HG03175 (cell line): ENCODE results near the gene CLMN.

ENCODE experiments used
- ATAC-seq: cut with Tn5 transposase; IDR thresholded peaks from one replicate; pipeline ENCODE4 v1.9.1; 2021; ENCODE audit warnings: mild to moderate bottlenecking, moderate library complexity; ENCODE audit not compliant: unreplicated experiment

Gene CLMN

DNA sequence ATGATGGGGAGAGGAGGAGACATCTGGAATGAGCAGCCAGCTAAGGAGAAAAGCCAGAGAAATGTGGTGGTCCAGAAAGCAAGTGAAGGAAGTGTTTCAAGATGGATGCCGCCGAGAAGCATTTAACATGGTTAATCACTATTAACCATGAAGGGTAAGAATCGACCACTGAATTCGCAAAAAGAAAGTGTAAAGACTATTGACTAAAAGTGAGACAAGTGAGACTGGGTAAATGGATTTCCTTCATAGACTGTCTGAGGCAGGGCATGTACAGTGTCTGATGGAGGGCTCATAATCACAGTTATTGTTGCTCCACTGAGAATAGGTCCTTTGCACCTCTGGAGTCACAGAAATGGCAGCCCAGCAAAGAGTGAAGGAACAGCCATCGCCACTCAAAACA lies 25.3 kb upstream of the CLMN start:
- no peak for ATAC-seq

- no peak for ATAC-seq
Measured at GRCh38 chr14:95344536-95344935, 24.8 kb upstream of the CLMN start.

DNA sequence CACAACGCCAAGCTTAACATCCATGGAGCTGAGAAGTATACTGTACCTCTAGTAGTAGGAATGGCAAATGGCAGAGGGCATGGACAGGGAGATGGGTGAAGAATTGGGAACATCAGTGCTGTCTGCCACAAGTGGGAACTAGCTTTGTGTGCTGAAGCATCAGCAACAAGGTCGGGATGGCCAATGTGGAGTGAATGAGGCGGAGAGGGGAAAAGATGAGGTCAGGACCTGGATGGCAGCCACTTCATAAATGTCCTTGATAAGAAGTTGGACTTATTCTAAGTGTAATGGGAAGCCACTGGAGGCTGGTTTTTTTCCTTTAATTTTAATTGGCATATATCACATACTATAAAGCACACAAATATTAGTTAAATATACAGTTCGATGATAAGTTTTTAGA lies 21.9 kb upstream of the CLMN start:
- ATAC-seq = no peak

DNA sequence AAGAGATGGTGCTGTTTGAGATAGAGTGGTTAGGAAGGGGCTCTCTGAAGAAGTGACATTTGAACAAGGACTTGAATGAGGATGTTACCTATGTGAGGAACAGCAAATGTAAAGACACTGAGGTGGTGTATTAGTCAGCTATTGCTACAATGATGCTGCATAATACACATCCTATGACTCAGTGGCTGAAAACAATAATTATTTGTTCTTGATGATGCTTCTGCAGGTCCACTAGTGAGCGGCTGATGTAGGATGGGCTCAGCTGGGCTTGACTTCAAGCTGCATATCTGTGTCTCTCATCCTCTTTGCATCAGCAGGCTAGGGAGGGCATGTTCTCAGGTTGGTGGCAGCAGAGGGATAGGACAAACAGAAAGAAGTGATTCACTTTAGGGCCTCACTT lies 21.4 kb upstream of the CLMN start:
- no peak for ATAC-seq

- ATAC-seq = no peak
Measured at GRCh38 chr14:95340201-95340697, 20.5 kb upstream of the CLMN start.

- ATAC-seq = no peak
Measured at GRCh38 chr14:95339301-95339865, 19.7 kb upstream of the CLMN start.

- no peak for ATAC-seq
Measured at GRCh38 chr14:95338436-95338835, 18.7 kb upstream of the CLMN start.

DNA sequence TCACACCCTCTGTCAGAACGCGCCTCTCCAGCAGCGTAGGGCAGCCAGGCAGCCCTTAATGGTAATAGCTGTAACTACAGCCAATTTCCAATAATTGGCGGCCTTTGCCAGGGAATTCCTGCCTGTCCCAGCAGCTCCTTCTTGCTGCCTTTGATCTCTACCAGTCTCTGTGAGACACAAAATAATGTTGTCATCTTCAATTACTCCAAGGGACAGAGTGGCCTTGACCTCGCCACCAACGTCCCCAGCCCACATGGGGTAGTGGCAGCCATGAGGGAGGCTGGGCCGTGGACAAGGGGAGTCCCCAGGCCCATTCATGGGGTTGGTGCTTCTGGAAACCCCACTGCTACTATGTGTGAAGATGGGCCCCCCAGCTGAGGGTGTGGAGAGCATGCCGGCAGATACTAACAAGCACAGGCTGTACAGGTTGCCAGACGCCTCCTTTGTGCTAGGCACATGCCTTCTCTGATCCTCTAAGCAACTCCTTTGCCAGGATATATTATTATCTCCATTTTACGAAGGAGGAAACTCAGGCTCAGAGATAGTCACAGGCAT lies 17.4 kb upstream of the CLMN start:
- ATAC-seq = no peak

- no peak for ATAC-seq
Measured at GRCh38 chr14:95336192-95336760, 16.6 kb upstream of the CLMN start.

DNA sequence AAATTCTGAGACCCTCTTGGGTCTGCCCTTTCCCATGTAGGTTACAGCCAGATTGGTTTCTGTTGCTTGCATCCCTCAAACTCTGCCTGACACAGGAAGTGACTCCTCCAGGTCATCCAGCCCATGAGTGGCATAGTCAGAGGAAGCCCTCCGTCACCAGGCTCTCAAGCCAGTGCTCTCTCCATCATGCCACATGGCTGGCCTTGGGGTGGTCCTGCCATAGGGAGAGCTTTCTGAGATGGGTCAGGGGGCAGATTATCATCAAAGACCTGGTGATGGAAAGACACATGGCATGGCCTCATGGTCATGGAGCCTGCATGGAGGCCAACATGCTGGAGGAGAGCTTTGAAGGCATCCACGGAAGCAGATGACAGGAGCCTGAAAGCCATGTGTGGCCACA lies 15.4 kb upstream of the CLMN start:
- ATAC-seq = no peak

- ATAC-seq = no peak
Measured at GRCh38 chr14:95334044-95334443, 14.3 kb upstream of the CLMN start.

DNA sequence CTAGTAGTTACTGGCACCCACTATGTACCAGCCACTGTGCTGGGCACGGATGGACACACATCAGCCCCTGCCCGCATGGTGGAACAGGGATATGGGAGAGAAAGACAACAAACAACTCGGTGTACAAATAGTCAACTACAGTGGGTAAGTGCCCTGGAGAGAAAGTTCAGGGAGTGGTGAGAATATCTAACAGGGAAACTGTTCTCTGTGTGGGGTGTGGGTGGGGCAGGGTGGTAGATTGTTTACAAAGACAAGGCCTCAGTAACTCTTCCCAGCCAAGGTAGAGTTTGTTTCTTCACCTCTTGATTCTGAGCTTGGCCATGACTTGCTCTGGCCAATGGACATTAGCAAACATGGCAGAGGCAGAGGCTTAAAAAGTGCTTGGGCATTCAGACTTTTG lies 12.9 kb upstream of the CLMN start:
- no peak for ATAC-seq

DNA sequence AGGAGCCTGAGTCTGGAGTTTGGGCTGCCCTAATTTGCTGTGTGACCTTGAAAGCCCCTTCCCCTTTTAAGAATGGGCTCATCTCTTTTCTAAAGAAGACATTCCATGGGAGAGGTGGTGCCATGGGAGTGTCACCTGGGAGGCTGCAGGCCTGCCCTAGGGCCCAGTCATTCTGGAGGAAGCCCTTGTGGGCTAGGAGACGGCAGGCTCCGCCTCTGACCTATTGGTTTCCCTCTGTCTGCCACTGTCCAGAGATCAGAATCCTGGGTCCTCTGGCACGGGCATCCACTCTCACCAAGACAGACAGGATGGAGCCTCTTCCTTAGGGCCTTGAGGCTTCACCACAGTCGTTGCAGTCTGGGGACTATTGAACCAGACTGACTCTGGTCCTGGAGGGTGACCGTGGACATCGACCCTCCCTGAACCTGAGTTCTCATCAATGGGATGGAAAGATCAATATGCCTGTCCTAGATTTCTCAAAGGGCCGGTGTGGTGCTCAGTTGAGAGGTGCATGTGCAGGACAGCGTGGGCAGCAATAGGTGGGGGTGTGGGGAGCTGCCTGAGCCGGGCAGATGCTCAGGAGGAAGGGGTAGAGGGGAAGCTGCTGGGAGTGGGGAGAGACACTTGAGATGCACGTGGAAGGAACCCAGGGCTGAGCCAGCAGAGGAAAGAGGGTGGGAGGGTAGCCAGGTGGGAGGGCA lies 12.2 kb upstream of the CLMN start:
- no peak for ATAC-seq

GRCh38 chr14:95330591-95331370 lies 11.1 kb upstream of the CLMN start:
- ATAC-seq = no peak

DNA sequence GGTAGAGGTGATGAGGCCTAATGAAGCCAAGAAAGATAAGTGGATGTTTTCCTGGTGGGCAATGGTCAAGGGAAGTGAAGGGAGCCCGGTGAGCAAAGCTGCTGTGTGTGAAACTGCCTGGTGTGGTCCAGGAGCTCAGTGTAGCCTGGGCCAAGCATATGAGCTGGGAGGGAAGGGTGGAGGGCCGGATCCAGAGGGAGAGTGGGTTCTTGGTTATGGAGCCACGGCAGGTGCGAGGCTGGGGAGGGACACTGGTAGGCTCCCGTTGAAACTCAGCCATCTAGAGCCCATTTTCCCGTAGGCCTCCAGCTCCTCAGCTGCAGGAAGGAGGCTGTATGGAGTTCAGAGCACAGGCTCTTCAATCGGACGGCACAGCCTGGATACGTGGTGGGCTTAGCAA lies 10.2 kb upstream of the CLMN start:
- no peak for ATAC-seq

DNA sequence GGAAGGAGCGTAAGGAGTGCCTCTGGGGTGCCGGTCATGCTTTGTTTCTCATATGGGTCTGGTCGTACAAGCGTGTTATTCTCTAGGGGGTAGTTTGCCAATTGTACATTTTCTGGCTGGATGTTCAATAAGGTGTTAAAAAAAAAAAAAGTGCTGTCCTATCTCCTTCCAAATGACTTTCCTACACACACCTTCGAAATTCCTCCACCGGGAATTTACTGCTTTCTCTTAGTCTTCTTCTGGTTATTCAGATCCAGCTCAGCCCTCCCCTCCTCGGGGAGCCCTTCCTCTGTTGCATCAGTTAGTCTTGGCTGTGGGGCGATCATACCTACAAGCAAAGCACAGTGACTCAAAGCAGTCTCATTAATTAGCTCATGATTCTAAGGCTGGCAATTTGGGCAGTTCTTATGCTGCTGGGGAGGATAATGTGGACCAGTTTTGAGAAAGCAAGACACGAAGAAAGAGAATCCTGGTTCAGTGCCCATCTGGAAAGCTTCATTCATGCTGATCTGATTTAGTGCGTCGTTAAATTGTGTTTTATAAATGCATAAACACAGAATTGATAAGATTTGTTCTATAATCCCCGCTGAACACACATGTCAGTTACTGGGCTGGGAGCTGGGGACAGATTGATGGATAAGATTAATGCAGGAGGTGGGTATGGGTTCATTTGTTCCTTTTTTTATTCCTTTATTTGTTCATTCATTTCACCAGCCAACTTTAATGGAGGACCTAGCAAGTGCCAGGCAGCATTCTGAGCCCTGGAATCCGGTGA lies 9.2 kb upstream of the CLMN start:
- no peak for ATAC-seq

DNA sequence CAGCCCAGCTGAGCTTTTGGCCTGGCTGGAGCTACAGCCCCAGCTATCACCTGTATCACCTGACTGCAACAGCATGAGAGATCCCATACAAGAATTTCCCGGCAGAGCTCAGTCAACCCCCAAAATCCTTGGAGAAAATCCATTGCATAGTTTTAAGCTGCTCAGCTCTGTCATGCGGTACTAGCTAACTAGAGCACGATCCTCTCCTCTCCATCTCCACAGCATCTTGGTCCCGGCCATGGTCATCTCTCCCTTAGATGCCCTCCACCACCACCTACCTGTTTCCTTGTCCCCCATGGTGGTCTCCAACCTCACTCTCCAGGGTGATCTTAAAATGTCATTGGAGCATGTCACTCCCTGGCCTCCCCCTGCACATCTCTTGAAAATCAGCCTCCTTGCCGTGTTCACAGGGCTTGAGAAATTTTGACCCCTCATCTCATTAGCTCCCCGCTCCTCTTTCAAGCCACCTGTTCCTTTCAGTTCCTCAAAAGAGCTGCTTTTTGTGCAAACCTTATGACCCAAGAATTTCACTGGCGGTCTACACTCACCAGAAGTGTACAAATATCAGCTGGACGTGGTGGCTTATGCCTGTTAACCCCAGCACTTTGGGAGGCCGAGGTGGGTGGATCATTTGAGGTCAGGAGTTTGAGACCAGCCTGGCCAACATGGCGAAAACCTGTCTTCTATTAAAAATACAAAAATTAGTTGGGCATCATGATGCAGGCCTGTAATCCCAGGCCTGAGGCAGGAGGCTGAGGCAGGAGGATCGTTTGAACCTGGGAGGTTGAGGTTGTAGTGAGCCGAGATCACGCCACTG lies 8.1 kb upstream of the CLMN start:
- peak; percentile 97 for ATAC-seq

DNA sequence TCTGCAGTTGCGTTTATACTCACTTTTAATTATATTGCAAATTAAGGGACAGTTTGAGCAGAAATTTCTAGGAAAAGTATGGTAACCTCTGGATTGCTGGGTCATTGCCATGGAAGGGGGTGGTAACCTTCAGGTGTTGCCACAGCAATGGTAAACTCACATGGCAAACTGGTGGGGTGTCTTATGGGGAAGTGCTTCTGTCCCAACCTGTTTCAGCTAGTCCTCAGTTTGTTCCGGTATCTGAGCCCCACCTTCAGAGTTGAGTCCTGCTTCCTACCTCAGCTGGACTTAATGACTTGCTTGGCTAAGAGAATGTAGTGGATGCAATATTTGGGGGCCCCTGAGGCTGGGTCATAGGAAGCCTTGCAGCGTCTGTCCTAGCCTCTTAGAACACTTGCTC lies 7.3 kb upstream of the CLMN start:
- peak; percentile 38 for ATAC-seq

GRCh38 chr14:95323917-95324316 lies 4.2 kb upstream of the CLMN start:
- ATAC-seq = no peak

DNA sequence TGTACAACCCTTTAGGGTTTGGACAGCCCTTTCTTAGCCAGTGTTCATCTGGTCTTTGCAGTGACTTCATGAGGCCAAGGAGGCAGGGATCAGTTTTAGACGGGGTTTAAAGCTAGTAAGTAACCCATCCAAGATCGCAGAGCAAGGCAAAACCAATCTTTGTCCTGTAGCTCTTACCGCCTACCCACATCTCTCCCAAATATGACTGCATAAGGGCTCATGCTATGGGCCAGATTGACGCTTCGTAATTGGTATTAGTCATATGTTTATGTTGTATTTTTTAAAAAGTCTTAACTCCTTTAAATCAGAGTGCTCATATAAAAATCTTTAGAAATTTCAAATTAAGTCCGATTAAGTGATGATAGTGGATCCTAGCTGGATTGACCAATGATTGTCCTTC lies 3.7 kb upstream of the CLMN start:
- no peak for ATAC-seq
